ENCODE measurements around the gene VPS13C.

DNA sequence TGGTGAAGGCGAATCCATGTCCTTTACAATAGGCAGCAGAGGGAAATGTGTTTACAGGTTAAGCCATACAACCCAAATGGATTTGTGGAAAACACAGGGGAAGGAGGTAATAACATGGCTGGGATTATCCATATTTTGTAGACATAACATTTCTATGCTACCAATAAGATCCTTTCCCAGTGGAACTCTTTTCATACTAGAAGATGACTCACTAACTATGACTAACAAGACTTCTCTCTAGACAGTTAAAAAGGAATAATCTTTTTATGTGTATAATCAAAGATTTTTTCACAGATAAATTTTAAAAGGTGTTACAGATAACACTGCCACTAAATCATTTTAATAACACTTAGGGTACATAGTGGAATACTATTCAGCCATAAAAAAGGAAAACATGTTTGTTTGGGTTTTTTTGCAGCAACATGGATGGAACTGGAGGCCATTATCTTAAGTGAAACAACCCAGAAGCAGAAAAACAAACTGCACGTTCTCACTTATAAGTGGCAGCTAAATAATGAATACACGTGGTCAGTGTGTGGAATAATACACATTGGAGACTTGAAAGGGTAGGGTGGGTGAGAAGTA is 39.6 kb downstream of the VPS13C start:
- TF ChIP-seq, protein P1, sequence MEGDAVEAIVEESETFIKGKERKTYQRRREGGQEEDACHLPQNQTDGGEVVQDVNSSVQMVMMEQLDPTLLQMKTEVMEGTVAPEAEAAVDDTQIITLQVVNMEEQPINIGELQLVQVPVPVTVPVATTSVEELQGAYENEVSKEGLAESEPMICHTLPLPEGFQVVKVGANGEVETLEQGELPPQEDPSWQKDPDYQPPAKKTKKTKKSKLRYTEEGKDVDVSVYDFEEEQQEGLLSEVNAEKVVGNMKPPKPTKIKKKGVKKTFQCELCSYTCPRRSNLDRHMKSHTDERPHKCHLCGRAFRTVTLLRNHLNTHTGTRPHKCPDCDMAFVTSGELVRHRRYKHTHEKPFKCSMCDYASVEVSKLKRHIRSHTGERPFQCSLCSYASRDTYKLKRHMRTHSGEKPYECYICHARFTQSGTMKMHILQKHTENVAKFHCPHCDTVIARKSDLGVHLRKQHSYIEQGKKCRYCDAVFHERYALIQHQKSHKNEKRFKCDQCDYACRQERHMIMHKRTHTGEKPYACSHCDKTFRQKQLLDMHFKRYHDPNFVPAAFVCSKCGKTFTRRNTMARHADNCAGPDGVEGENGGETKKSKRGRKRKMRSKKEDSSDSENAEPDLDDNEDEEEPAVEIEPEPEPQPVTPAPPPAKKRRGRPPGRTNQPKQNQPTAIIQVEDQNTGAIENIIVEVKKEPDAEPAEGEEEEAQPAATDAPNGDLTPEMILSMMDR (IDR thresholded peaks at IDR 0.05; ENCODE audit: insufficient read depth, low read length, poor library complexity, severe bottlenecking) = no peak
- TF ChIP-seq EZH2phosphoT487 (conservative IDR thresholded peaks at IDR 0.05; ENCODE audit: low read length) = no peak

All from SU-DHL-6 (cell line).